Upper lobe of left lung (tissue), 4 donors: ENCODE measurements around the gene CTAGE1.

Experiments
- CTCF ChIP-seq, 6 experiments: fragments of 450-650 bp in 4 of 6; fragments of 200-600 bp in 2 of 6; sonication (generic) in 2 of 6; IDR thresholded peaks; one replicate each; pipeline ENCODE4 v1.5.1; 2016 to 2019; ENCODE audit warnings: antibody characterized with exemption in 6 of 6
- POLR2A ChIP-seq, 4 donors: fragments of 450-650 bp; IDR thresholded peaks; one replicate each; pipeline ENCODE4 v1.5.1; 2016 to 2017; ENCODE audit warnings: antibody characterized with exemption in 4 of 4, mild to moderate bottlenecking in 2 of 4

- TF ChIP-seq CTCF (IDR thresholded peaks at IDR 0.05), result no peak
- TF ChIP-seq POLR2A (IDR thresholded peaks at IDR 0.05), result no peak
These were observed 2.9 kb upstream of the CTAGE1 start for GRCh38 chr18:22420652-22421051.
